WTC11 (cell line): ENCODE measurements around the gene HIPK2. TPM values are rescaled to one million over a fixed set of nuclear protein-coding genes. Genes with fewer than 3 reads are reported as not detected.

Source experiments
- ATAC-seq: fragments of 200-7000 bp; cut with Tn5 transposase; 2 replicates; pipeline ENCODE4 v1.10.0; 2021; ENCODE audit warnings: mild to moderate bottlenecking, moderate library complexity
- CTCF ChIA-PET: fragments of 300-600 bp; sonication (Branson Sonifier 250); formaldehyde crosslinking; loops from one replicate; lab custom pipeline; 2021; ENCODE audit warnings: antibody characterized with exemption; lab: Charles Lee
- POLR2A ChIA-PET: fragments of 350-600 bp; sonication (Branson Sonifier 250); formaldehyde crosslinking; loops from one replicate; lab custom pipeline; 2021; ENCODE audit warnings: antibody characterized with exemption; lab: Charles Lee
- DNase-seq: peaks from one replicate; pipeline ENCODE4 v3.0.0; 2021; ENCODE audit warnings: low spot score
- H3K27ac Mint-ChIP-seq: 2 replicates; pipeline ENCODE4 v1.8.0; 2021; ENCODE audit warnings: mixed read lengths
- H3K27me3 Mint-ChIP-seq: 2 replicates; pipeline ENCODE4 v1.8.0; 2021; ENCODE audit warnings: low read depth, mild to moderate bottlenecking, moderate library complexity, mixed read lengths
- H3K36me3 Mint-ChIP-seq: 2 replicates; pipeline ENCODE4 v1.8.0; 2021; ENCODE audit warnings: mixed read lengths
- H3K4me1 Mint-ChIP-seq: 2 replicates; pipeline ENCODE4 v1.8.0; 2022; ENCODE audit warnings: mixed read lengths
- H3K4me3 Mint-ChIP-seq: 2 replicates; pipeline ENCODE4 v1.8.0; 2021; ENCODE audit warnings: mild to moderate bottlenecking, moderate library complexity, mixed read lengths
- H3K9me3 Mint-ChIP-seq: 2 replicates; pipeline ENCODE4 v1.8.0; 2021; ENCODE audit warnings: mixed read lengths
- ATF1 ChIP-seq: sonication (generic); formaldehyde crosslinking; IDR thresholded peaks from 2 replicates; pipeline ENCODE4 v1.8.1; 2023; ENCODE audit warnings: mild to moderate bottlenecking, moderate library complexity, missing genetic modification reagents
- CREM ChIP-seq: sonication (generic); formaldehyde crosslinking; IDR thresholded peaks from 2 replicates; pipeline ENCODE4 v1.8.1; 2022; ENCODE audit warnings: mild to moderate bottlenecking, missing genetic modification reagents, moderate library complexity
- ESRRA ChIP-seq: sonication (generic); formaldehyde crosslinking; IDR thresholded peaks from 2 replicates; pipeline ENCODE4 v1.8.1; 2022; ENCODE audit warnings: mild to moderate bottlenecking, missing genetic modification reagents, borderline replicate concordance
- FOXP1 ChIP-seq: sonication (generic); formaldehyde crosslinking; IDR thresholded peaks from 2 replicates; pipeline ENCODE4 v1.8.0; 2022; ENCODE audit warnings: missing genetic modification reagents, mild to moderate bottlenecking, moderate library complexity, borderline replicate concordance
- GABPB1 ChIP-seq: sonication (generic); formaldehyde crosslinking; IDR thresholded peaks from 2 replicates; pipeline ENCODE4 v1.8.1; 2023; ENCODE audit warnings: mild to moderate bottlenecking, missing genetic modification reagents
- GTF2I ChIP-seq: fragments of 250-450 bp; sonication (Bioruptor Pico); conservative IDR thresholded peaks from 2 replicates; pipeline ENCODE4 v1.4.0; 2021; ENCODE audit warnings: mild to moderate bottlenecking
- HMGA2 ChIP-seq: fragments of 250-450 bp; sonication (Bioruptor Pico); IDR thresholded peaks from 2 replicates; pipeline ENCODE4 v1.4.0; 2021; ENCODE audit warnings: mild to moderate bottlenecking, moderate library complexity
- MYBL2 ChIP-seq: sonication (generic); formaldehyde crosslinking; IDR thresholded peaks from 2 replicates; pipeline ENCODE4 v1.8.1; 2023; ENCODE audit warnings: mild to moderate bottlenecking, moderate library complexity, missing genetic modification reagents
- NR1H2 ChIP-seq: sonication (generic); formaldehyde crosslinking; IDR thresholded peaks from 2 replicates; pipeline ENCODE4 v1.9.0; 2021; ENCODE audit warnings: mild to moderate bottlenecking, moderate library complexity, missing genetic modification reagents
- PRRX2 ChIP-seq: fragments of 250-450 bp; sonication (Bioruptor Pico); IDR thresholded peaks from 2 replicates; pipeline ENCODE4 v1.8.0; 2021; ENCODE audit warnings: mild to moderate bottlenecking
- SMAD4 ChIP-seq: sonication (generic); formaldehyde crosslinking; IDR thresholded peaks from 2 replicates; pipeline ENCODE4 v1.8.0; 2022; ENCODE audit warnings: mild to moderate bottlenecking, missing genetic modification reagents
- ZNF396 ChIP-seq: fragments of 250-450 bp; sonication (Bioruptor Pico); IDR thresholded peaks from 2 replicates; pipeline ENCODE4 v1.8.0; 2021; ENCODE audit warnings: mild to moderate bottlenecking, moderate library complexity, borderline replicate concordance
- ZNF416 ChIP-seq: fragments of 250-450 bp; sonication (Bioruptor Pico); IDR thresholded peaks from 2 replicates; pipeline ENCODE4 v1.9.0; 2021; ENCODE audit warnings: mild to moderate bottlenecking, inconsistent platforms
- total RNA-seq: library from RNA; stranded (reverse); gene quantifications from 3 replicates; pipeline ENCODE4 v1.2.3, GENCODE V29; 2021
- TF ChIP-seq, protein P1 (sequence below): fragments of 250-450 bp; sonication (Bioruptor Pico); conservative IDR thresholded peaks from 2 replicates; pipeline ENCODE4 v1.9.0; 2021; ENCODE audit warnings: mild to moderate bottlenecking
- TF ChIP-seq, protein P2 (sequence below): fragments of 250-450 bp; sonication (Bioruptor Pico); IDR thresholded peaks from 2 replicates; pipeline ENCODE4 v1.9.0; 2021; ENCODE audit warnings: mild to moderate bottlenecking
- TF ChIP-seq, protein P3 (sequence below): fragments of 250-450 bp; sonication (Bioruptor Pico); IDR thresholded peaks from 2 replicates; pipeline ENCODE4 v1.9.0; 2021; ENCODE audit warnings: mild to moderate bottlenecking

HIPK2 gene
- total RNA-seq, 1 experiment from 2014 or later: 25.3 TPM

DNA sequence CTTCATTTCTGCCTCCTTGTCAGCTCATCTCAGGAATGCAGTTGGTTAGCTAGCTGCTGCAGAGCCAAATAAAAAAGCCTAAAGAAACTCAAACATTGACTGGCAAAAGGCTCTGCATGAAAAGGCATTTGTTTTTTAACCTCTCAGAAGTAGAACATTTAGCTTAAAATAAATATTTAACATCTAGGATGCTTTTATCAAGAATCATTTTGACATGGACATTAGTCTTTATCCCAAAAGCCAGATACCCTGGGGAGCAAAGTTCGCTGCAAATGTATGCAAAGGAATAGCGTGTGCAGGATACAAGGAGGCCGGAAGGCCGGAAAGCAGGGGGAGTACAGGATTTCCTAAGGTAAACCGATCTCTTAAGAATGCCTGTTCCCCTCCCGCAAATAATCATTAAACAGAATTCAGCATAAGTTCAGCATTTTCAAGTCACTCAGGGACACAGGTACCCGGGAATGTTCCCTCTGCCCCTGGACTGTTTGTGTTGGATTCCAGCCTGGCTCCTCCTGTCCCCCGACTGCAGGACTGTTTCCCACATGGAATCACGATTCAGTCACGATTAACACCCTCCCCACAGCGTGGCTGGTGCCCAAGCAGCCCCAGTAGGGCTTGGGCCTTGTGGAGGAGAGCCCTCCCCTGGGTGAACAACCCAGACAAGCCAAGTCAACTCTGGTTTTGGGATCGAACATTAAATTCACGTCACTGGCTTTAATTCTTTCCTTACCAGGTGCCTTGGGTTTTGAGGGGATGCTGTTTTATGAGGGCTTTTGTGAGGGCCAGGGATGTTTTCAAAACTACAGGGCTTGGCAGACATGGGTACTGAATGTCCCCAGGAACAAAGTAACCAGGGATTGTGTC lies 97.8 kb downstream of the HIPK2 start:
- H3K27ac Mint-ChIP-seq: peak overlapping the region; percentile 85
- H3K9me3 Mint-ChIP-seq: no peaks in the 10 kb centered on the region
- ChIA-PET CTCF (interaction anchor here (0.8 to 1.5 kb wide), 3 partner anchors 59 to 323 kb away, joined by 3 to 4 read pairs (median 3); no protein-coding TSS in a partner anchor), POLR2A (no interaction called here)
- H3K36me3 Mint-ChIP-seq: no peaks in the 10 kb centered on the region
- peaks cover 48% of the 10 kb centered on the region for H3K4me1 Mint-ChIP-seq
- DNase-seq (no peak), ATAC-seq (peak; percentile 43)
- H3K4me3 Mint-ChIP-seq: no peak overlapping the region
- TF ChIP-seq GTF2I (CRISPR knock-in tag): no peak
- TF ChIP-seq CREM (CRISPR knock-in tag): no peak
- no peak for TF ChIP-seq PRRX2 (CRISPR knock-in tag)
- no peak for TF ChIP-seq HMGA2 (CRISPR knock-in tag)
- TF ChIP-seq NR1H2 (CRISPR knock-in tag): no peak
- TF ChIP-seq, all 79 proteins: peak for 0
- no peaks in the 10 kb centered on the region; the same call in 1 of the 2 replicates for H3K27me3 Mint-ChIP-seq

DNA sequence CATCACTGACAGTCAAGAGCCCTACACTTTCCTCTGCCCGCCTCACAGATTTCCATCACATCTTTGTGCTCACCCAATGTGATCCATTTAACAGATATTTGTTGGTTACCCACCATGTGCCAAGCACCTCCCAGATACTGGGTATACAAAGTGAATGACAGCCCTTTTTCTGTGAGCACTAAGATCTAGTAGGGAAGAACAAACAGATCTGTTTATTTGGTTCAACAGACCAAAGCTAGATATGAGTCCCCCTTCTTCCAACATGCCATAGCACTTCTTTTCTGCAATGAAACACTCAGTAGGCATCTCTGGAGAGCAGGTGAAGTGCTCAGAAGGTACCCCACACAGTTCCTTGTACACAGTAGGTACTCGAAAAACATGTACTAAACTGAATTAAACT lies 101.4 kb downstream of the HIPK2 start:
- no peaks in the 10 kb centered on the region for H3K9me3 Mint-ChIP-seq
- DNase-seq: no peak
- H3K4me1 Mint-ChIP-seq: peaks cover 49% of the 10 kb centered on the region
- no peak overlapping the region for H3K4me3 Mint-ChIP-seq
- POLR2A ChIA-PET: no interaction called here
- no peaks in the 10 kb centered on the region for H3K27me3 Mint-ChIP-seq
- no peaks in the 10 kb centered on the region for H3K36me3 Mint-ChIP-seq
- no peak for TF ChIP-seq SMAD4 (CRISPR knock-in tag)
- TF ChIP-seq, protein P1, sequence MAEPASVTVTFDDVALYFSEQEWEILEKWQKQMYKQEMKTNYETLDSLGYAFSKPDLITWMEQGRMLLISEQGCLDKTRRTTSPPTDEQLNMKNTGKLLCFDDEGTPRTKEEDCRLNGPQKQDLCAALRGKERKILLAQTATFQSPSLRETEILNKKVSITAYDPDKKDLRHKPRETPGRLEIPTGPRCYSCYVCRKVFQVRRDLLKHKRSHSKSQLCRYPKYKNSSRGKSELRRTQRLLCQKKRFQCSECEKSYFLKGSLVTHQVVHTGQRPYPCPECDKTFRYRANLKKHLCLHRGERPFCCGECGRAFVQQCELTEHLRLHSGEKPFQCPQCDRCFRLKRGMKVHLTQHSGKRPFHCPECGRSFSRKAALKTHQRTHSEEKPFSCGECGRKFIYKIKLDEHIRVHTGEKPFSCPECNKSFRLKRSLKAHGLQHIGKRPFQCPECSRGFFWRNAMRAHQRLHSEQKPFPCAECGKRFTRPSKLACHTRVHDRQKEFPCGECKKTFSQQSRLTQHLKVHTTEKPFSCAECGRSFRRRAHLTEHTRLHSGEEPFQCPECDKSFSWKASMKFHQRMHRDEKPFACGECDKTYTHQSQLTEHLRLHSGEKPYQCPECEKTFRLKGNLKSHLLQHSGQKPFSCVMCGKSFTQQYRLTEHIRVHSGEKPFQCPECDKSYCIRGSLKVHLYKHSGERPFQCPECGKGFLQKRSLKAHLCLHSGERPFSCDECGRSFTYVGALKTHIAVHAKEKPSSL (CRISPR knock-in tag): no peak
- TF ChIP-seq CREM (CRISPR knock-in tag): no peak
- TF ChIP-seq ATF1: no peak
- TF ChIP-seq FOXP1: no peak
- TF ChIP-seq MYBL2 (CRISPR knock-in tag): no peak
- TF ChIP-seq, protein P2, sequence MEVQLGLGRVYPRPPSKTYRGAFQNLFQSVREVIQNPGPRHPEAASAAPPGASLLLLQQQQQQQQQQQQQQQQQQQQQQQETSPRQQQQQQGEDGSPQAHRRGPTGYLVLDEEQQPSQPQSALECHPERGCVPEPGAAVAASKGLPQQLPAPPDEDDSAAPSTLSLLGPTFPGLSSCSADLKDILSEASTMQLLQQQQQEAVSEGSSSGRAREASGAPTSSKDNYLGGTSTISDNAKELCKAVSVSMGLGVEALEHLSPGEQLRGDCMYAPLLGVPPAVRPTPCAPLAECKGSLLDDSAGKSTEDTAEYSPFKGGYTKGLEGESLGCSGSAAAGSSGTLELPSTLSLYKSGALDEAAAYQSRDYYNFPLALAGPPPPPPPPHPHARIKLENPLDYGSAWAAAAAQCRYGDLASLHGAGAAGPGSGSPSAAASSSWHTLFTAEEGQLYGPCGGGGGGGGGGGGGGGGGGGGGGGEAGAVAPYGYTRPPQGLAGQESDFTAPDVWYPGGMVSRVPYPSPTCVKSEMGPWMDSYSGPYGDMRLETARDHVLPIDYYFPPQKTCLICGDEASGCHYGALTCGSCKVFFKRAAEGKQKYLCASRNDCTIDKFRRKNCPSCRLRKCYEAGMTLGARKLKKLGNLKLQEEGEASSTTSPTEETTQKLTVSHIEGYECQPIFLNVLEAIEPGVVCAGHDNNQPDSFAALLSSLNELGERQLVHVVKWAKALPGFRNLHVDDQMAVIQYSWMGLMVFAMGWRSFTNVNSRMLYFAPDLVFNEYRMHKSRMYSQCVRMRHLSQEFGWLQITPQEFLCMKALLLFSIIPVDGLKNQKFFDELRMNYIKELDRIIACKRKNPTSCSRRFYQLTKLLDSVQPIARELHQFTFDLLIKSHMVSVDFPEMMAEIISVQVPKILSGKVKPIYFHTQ (CRISPR knock-in tag): no peak
- no peak for TF ChIP-seq ZNF416
- no peak for TF ChIP-seq ZNF396 (CRISPR knock-in tag)
- TF ChIP-seq, protein P3, sequence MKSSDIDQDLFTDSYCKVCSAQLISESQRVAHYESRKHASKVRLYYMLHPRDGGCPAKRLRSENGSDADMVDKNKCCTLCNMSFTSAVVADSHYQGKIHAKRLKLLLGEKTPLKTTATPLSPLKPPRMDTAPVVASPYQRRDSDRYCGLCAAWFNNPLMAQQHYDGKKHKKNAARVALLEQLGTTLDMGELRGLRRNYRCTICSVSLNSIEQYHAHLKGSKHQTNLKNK (CRISPR knock-in tag): no peak
- TF ChIP-seq, all 79 proteins: peak for 0
- no peak overlapping the region for H3K27ac Mint-ChIP-seq
- CTCF ChIA-PET: no interaction called here
- ATAC-seq: no peak

DNA sequence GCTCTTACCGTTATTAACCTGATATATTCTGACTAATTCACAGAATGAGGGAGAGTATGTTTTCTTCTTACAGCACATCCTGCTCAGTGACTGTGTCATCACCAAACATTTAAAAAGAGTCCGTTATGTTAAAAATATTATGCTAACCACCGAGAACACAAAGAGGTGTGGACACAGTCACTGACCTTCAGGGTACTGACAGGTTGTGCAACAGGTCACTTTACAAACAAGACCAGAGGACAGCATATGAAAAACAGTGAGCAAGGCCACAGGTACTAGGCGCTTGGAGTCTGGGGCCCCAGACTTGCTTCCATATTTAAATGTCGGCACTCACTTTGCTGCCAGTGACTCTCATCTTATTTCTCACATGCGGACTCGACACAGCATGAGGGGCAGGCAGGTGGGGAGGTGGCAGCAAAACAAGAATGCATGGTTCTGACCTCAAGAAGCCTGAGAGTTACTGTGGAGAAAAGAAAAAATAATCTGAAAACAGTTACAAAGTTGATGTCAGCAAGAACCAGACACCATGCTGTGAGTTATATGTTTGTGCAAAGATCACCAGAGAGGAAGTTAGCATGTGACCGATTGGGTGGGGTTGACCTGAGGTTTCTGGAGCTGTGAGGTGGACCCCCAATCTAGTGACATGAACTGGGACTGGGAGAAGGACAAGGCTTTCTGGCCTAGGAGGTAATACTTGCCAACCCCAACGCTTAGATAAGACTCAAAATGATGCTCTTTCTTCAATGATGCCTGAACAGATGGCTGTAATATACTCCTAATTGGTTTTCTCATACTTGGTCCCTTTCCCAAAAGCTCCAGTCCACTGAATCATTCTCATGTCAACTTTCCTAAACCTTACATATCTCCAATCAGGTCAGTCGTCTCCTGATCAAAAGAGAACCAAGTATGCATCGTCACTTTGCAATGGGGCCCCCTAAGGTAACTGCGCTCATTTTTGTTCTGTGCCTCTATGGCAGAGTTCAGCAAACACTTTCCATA lies 102.4 kb downstream of the HIPK2 start:
- TF ChIP-seq GABPB1 (CRISPR knock-in tag) (peak; percentile 77), ESRRA (CRISPR knock-in tag) (no peak)
- H3K27me3 Mint-ChIP-seq: no peaks in the 10 kb centered on the region
- no peak for ATAC-seq
- peaks cover 39% of the 10 kb centered on the region for H3K4me1 Mint-ChIP-seq
- no peaks in the 10 kb centered on the region for H3K36me3 Mint-ChIP-seq
- no peak overlapping the region for H3K27ac Mint-ChIP-seq
- H3K9me3 Mint-ChIP-seq: no peaks in the 10 kb centered on the region
- POLR2A ChIA-PET: no interaction called here
- no peak overlapping the region for H3K4me3 Mint-ChIP-seq
- CTCF ChIA-PET: interaction anchor here (1.5 kb wide), 1 partner anchor 176 kb away, joined by 4 read pairs; no protein-coding TSS in a partner anchor
- DNase-seq: no peak
